GM12878 (cell line): ENCODE results near the gene OR2M3. TPM values are rescaled to one million over a fixed set of nuclear protein-coding genes. Genes with fewer than 3 reads are reported as not detected.
A peak's percentile ranks its signal among the peaks of the same experiment; 100 is the strongest.

Experiments
- CREB1 ChIP-seq: IDR thresholded peaks from 2 replicates; pipeline ENCODE4 v1.6.1; 2012; ENCODE audit warnings: low read depth, mild to moderate bottlenecking, inconsistent platforms
- EGR1 ChIP-seq, 2 experiments: IDR thresholded peaks; 1 replicate in 1 of 2; 2 replicates in 1 of 2; pipeline ENCODE4 v1.6.1; 2011 to 2012; ENCODE audit warnings: low read depth in 2 of 2, low read length in 2 of 2, borderline replicate concordance in 1 of 2, mild to moderate bottlenecking in 1 of 2, moderate library complexity in 1 of 2
- MTA3 ChIP-seq: IDR thresholded peaks from 2 replicates; pipeline ENCODE4 v1.6.1; 2012; ENCODE audit warnings: low read length, inconsistent platforms, borderline replicate concordance
- NFIC ChIP-seq: IDR thresholded peaks from 2 replicates; pipeline ENCODE4 v1.6.1; 2012; ENCODE audit warnings: low read depth, mild to moderate bottlenecking, inconsistent platforms, low read length, moderate library complexity
- NR2C2 ChIP-seq: IDR thresholded peaks from 2 replicates; pipeline ENCODE4 v1.6.1; 2011; ENCODE audit warnings: borderline replicate concordance, low read depth; ENCODE audit not compliant: control insufficient read depth, insufficient read length
- PBX3 ChIP-seq: IDR thresholded peaks from 2 replicates; pipeline ENCODE4 v1.6.1; 2011; ENCODE audit warnings: mild to moderate bottlenecking, low read depth, low read length, moderate library complexity; ENCODE audit not compliant: insufficient replicate concordance
- PRDM15 ChIP-seq: fragments of 450-650 bp; formaldehyde crosslinking; IDR thresholded peaks from 2 replicates; pipeline ENCODE4 v1.4.0; 2020; ENCODE audit warnings: mild to moderate bottlenecking, moderate library complexity
- SMAD5 ChIP-seq: IDR thresholded peaks from 2 replicates; pipeline ENCODE4 v1.6.1; 2016; ENCODE audit warnings: antibody characterized with exemption, low read depth
- SREBF2 ChIP-seq: IDR thresholded peaks from 2 replicates; pipeline ENCODE4 v1.6.1; 2012; ENCODE audit warnings: mild to moderate bottlenecking, low read length
- SUZ12 ChIP-seq: fragments of 200-600 bp; sonication (generic); IDR thresholded peaks from one replicate; pipeline ENCODE4 v1.6.1; 2018; ENCODE audit warnings: antibody characterized with exemption, mild to moderate bottlenecking; ENCODE audit not compliant: unreplicated experiment
- TCF12 ChIP-seq: IDR thresholded peaks from 2 replicates; pipeline ENCODE4 v1.6.1; 2011; ENCODE audit warnings: low read depth, mild to moderate bottlenecking, low read length
- YY1 ChIP-seq: IDR thresholded peaks from 2 replicates; pipeline ENCODE4 v1.6.1; 2011; ENCODE audit warnings: low read depth, mild to moderate bottlenecking, low read length
- ZNF217 ChIP-seq: fragments of 450-650 bp; IDR thresholded peaks from 2 replicates; pipeline ENCODE4 v1.6.1; 2017; ENCODE audit warnings: antibody characterized with exemption, mild to moderate bottlenecking
- ZNF592 ChIP-seq: fragments of 450-650 bp; IDR thresholded peaks from 2 replicates; pipeline ENCODE4 v1.6.1; 2017; ENCODE audit warnings: mild to moderate bottlenecking, moderate library complexity
- ZNF687 ChIP-seq: fragments of 450-650 bp; IDR thresholded peaks from 2 replicates; pipeline ENCODE4 v1.6.1; 2017; ENCODE audit warnings: mild to moderate bottlenecking, moderate library complexity
- polyA plus RNA-seq, 11 experiments: library from polyadenylated mRNA; depleted of rRNA in 4 of 11; unstranded in 6 of 11; stranded (reverse) in 5 of 11; fragments of >200 nt; fragmentation: Nextera tagmentation in 4 of 11; fragmentation: Illumina TruSeq in 1 of 11; extraction: Ambion mirVana in 4 of 11; extraction: Trizol in 1 of 11; gene quantifications; 1 replicate in 1 of 11; 2 replicates in 10 of 11; pipeline versions ENCODE4 v1.2.1 to v1.2.3, GENCODE V29; 2011 to 2016; ENCODE audit warnings: inconsistent platforms in 2 of 11, missing spikeins in 2 of 11, low read depth in 1 of 11
- total RNA-seq, 4 experiments: library from RNA; depleted of rRNA in 3 of 4; stranded (reverse); fragments of >200 nt in 3 of 4; fragmentation: Illumina TruSeq in 1 of 4; extraction: Trizol in 1 of 4; gene quantifications; 2 replicates each; pipeline versions ENCODE4 v1.2.1 to v1.2.3, GENCODE V29; 2013 to 2021

The OR2M3 gene
- total and polyA plus RNA-seq, 10 of the 15 experiments (the other 5 are each of a cell fraction or from before 2014, with no cell fraction given): 0.05 TPM; not detected in 9

- TF ChIP-seq TCF12 (no peak), YY1 (peak; percentile 50; the same call in 1 of the 2 replicates), ZNF217 (no peak), NFIC (no peak), NR2C2 (no peak), CREB1 (no peak), SUZ12 (no peak), PRDM15 (CRISPR knock-in tag) (no peak), MTA3 (no peak), SREBF2 (no peak), EGR1 (IDR thresholded peaks at IDR 0.05; ENCODE audit: borderline replicate concordance in 1 of 2, low read depth in 2 of 2, low read length in 2 of 2) (no peak), ZNF592 (no peak), PBX3 (no peak), SMAD5 (no peak), ZNF687 (peak; percentile 59; the same call in 1 of the 2 replicates)
Observed at GRCh38 chr1:248243204-248243603, 46.1 kb downstream of the OR2M3 start (continued).
